ENCODE measurements around the gene BRD3OS.

DNA sequence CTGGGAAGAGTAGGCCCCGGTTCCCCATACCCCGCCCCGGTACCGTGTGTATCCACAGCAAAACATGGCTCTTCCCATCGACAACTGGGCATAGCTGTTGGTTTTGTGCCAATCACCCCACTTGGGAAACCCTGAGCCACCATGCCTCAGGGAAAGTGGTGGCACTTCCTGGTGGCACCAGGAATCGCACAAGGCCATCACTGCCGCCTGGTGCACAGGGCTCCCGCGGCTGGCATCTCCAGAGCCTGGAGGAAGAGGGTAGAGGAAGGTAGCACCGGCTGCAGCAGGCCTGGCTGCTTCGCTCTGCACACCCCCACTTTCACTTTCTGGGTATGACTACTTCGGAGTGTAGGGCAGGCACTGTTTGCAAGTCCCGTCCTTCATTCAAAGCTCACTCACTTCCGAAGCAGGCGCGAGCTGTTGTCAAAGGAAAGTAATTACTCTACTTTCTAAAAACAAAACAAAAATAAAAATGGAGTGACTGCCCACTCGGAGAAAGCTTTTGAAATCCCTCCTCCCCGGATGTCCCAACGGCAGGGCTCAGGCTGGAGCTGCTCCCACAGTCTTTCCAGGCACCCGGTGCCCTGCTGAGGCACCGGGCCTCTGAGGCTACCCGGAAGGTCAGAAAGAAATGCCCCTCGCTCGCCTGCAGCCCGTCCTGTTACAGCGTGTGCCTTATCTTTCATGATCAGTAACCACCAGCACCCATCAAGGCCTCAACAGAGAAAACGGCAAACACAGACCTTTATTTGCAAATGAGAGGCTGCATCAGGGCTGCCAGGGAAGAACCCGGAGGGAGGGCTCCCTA is 40.5 kb downstream of the BRD3OS start:
- TF ChIP-seq CTCF (IDR thresholded peaks at IDR 0.05) = no peak
- no peak for TF ChIP-seq ZFX (IDR thresholded peaks at IDR 0.05; ENCODE audit: borderline replicate concordance)

Data from 22Rv1 (cell line).